ENCODE data around the gene SDHAF3.

DNA sequence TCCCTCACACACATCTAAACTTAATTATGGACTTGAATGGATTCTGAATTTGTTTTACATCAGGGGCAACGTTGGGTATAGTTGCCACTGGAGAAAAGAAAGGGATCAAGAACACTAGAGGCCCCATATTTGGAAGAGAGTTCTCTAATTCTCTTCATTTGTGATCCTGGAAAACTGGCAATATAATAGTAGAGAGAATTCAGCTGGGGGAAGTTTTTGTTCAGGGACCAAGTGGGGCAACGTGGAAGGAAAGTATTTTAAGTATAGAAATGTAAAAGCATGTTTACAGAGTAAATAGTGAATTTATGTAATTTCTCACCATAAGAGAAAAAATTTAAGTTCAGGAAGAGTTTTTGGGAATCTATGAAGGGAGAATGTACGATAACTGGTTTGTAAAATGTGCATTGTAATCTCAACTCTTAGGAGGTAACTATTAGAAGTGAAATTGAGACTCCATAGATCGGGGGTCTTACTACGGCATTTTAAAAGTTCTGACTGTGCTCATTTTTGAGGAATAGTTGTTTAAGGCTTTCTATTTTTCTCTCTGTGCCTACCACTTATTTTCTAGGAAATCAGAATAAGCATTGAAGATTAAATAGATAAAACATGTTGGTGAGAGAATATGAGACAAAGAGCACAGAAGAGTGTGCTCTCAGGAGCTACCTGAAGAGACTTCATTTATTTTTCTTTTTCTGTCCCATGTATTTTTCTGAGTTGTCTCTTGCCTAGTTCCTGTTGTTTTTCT is 3.4 kb downstream of the SDHAF3 start:
- TF ChIP-seq CTCF (IDR thresholded peaks at IDR 0.05) = no peak
- no peak for TF ChIP-seq ZFX (IDR thresholded peaks at IDR 0.05; ENCODE audit: borderline replicate concordance)
